NCI-H146 (cell line): Measurements from ENCODE around the gene LIPA.
A peak's percentile ranks its signal among the peaks of the same experiment; 100 is the strongest.
"Not testable (repeated sequence)": the region's sequence is repeated elsewhere in the genome, so short reads cannot be mapped to it uniquely, and the experiment has no call there.

Experiments used
- DNase-seq: peaks from one replicate; lab custom pipeline; 2025; lab: John Stamatoyannopoulos, UW

LIPA gene

DNA sequence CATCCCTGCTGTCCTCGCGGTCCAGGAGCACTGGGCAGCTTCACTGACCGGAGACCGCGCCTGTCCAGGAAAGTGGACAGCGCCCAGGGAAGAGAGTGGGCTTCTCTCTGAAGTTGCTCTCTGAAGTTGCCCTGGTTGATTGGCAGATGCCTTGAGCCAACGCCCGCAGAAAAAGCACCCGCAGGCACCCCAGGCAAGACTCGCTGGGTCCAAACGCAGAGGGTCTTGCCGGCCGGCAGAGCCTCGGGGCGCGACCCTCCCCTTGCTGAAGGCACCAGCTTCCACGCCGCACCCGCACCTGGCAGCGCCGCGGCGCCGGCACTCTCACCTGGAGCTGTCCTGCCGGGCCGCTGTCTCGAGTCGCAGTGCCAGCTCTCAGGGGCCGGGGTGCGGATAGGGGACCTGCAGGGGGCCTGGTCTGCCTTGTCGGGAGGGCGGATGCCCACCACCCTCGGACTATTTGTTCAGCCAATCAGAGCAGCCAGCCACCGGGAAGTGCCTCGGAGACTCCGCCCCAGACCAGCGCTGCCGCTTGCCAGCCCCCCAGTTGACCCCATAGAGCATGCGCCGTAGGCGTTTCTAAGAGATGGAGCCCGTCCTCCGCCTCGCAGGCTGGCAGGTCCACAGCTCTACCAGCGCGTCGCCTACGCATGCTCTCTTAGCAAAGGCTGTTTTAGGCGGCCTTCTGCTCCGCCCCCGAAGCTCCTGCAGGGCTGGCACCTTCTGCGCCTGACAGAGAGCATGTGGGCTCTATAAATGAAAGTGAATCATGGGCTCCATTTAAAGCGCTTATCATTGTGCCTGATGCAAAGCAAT lies at the start of gene LIPA:
Gene LIPA (minus strand): TSS at position 367 of the 816 bp plus-strand sequence. CDS start 4,127 bp downstream, outside the sequence.
- DNase-seq = peak; percentile 97

DNA sequence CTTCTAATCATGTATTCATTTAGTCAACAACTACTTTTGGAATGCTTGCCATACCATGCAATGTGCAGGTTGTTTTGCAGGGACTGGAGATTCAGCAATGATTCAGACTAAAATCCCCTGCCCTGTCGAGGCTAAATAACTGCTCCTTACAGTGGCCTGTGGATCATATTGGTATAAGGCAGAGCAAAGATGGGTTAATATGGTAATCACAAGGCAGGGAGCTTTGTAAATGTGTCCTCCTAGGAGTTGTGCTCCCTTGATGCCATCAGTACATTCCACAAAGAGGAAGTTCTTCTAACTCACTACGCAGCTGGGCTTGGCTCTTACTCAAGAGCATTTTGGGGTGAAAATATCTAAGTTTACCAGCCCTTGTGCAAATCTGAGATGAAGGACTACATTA lies 49.7 kb upstream of the LIPA start:
- DNase-seq = no peak

DNA sequence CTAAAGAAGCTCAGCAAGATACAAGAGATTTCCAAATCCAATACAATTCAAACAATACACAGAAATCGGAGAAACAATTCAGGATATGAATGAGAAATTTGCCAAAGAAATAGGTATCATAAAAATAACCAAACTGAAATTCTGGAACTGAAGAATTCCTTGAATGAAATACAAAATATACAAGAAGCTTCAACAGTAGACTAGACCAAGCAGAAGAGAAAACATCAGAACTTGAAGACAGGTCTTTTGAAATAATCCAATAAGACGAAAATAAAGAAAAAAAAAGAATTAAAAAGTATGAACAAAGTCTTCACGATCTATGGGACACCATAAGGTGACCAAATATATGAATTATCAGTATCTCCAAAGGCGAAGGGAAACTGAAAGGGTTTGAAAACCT lies 47.5 kb upstream of the LIPA start:
- DNase-seq = no peak

DNA sequence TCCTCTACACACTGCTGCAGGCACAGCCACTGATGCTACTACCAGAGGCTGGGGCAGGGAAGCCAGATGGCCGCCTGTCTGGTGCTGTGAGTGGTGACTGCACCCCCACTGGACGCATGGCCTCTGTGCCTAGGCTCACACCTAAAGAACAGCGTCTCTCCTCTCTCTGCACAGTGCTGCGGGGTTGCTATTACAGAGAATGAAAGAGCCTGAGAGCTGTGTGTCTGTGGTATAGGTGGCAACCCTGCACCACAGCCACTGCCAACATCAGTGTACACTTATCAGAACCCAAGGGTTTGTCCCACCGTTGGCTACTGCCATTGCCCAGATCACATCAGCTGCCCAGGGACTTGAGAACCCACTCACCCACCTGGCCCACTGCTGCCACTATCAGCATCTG lies 46.2 kb upstream of the LIPA start:
- no peak for DNase-seq

DNA sequence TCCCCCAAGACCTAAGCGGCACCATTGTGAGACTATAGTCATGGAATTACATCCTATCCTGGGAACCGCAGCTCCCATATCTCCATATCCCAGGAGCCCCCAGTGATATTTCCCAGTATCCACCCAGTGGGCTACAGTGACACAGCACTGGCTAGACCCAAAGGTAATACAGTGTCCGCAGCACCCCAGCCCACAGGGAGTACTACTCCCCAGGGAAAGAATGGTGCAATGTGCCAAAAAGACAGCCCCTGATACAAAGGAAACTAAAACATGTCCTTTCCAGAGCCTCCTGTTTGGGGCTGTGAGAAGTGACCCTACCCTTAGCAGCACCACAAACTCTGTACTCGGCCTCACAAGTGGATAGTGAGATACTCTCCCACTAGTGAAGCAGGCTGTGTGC lies 45.8 kb upstream of the LIPA start:
- DNase-seq = no peak

DNA sequence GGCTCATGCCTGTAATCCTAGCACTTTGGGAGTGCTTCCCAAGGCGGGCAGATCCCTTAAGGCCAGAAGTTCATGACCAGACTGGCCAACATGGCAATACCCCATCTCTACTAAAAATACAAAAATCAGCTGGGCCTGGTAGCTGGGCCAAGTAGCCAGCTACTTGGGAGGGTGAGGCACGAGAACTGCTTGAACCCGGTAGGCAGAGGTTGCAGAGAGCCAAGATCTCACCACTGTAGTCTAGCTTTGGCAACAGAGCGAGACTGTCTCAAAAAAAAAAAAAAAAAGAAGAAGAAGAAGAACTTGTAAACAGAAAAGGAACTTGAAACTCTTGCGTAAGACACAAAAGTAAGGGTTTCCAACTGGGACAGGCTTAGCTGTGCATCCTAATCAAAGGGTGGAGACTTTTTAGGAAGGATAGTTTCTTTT lies 44.7 kb upstream of the LIPA start:
- DNase-seq = no peak

DNA sequence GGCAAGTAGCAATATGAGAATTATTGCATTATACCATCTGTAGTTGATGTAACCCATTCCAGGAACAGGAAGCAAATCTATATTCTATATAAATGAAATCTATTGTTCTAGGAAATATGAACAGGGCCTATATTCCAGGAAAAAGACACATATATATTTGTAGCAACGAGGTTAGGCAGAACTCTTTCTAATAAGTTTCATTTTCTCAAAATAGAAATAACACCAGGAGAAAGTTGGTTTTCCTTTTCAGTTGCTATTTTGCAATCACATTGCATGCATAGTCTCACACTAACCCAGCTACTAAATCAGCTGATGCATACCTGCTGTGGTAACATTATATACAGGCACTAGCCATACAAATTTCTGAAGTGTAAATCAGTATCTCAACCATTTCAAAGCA lies 44.0 kb upstream of the LIPA start:
- DNase-seq = no peak

DNA sequence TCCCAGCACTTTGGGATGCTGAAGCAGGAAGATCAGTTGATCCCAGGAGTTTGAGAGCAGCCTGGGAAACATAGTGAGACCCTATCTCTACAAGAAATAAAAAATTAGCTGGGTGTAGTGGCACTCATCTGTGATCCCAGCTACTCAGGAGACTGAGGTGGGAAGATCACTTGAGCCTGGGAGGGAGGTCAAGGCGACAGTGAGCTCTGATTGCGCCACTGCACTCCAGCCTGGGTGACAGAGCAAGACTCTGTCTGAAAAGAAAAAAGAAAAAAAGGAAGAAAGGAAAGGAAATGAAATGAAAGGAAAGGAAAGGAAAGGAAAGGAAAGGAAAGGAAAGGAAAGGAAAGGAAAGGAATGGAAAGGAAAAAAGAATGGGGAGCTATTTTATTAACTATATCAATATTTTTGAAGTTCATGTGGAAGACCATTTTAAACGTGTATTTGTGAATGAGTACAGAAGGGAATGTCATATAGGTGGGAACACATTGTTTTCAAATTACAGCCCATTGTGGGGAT lies 43.2 kb upstream of the LIPA start:
- DNase-seq = no peak

DNA sequence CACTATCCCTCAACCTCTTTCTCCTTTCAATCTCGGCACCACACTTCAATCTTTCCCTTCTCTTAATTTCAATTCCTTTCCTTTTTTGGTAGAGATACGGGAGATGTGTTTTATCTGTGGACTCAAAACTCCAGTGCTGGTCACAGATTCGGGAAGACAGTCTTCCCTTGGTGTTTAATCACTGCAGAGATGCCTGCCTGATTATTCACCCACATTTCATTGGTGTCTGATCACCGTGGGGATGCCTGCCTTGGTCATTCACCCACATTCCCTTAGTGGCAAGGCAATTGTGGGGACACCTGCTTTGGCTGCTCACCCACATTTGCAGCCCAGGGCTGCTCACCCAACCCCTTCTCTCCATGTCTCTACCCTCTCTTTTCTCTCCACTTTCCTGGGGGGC lies 33.7 kb upstream of the LIPA start:
- DNase-seq = not testable (repeated sequence)

DNA sequence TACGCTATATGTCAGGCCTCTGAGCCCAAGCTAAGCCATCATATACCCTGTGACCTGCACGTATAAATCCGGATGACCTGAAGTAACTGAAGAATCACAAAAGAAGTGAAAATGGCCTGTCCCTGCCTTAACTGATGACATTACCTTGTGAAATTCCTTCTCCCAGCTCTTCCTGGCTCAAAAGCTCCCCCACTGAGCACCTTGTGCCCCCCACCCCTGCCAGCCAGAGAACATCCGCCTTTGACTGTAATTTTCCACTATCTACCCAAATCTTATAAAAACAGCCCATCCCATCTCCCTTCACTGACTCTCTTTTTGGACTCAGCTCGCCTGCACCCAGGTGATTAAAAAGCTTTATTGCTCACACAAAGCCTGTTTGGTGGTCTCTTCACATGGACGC lies 33.1 kb upstream of the LIPA start:
- DNase-seq = not testable (repeated sequence)

DNA sequence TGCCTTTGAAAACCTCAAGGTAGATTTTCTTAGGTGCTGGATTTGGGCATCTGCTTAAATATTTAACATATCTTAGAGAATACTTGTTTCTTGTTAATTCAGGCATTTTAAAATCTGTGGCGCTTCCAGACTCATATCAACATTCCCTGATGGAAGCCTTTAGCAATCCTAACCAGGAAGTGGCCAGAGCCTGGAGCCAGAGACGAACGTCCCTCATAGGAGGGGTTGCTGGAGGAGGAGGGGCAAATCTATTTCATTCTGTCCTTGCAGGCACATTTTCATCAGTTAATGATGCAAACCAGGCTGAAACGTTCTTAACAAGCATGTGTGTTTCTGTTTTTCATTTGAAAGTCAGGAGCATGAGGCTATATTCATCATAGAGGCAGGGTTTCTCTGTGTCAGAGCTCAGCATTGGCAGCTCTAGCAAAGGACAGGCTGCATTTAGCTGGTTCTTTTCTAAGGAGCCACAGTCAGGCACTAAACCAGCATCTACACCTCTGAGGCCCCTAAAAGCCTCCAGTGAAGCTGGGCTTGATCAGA lies 32.4 kb upstream of the LIPA start:
- peak; percentile 77 for DNase-seq

DNA sequence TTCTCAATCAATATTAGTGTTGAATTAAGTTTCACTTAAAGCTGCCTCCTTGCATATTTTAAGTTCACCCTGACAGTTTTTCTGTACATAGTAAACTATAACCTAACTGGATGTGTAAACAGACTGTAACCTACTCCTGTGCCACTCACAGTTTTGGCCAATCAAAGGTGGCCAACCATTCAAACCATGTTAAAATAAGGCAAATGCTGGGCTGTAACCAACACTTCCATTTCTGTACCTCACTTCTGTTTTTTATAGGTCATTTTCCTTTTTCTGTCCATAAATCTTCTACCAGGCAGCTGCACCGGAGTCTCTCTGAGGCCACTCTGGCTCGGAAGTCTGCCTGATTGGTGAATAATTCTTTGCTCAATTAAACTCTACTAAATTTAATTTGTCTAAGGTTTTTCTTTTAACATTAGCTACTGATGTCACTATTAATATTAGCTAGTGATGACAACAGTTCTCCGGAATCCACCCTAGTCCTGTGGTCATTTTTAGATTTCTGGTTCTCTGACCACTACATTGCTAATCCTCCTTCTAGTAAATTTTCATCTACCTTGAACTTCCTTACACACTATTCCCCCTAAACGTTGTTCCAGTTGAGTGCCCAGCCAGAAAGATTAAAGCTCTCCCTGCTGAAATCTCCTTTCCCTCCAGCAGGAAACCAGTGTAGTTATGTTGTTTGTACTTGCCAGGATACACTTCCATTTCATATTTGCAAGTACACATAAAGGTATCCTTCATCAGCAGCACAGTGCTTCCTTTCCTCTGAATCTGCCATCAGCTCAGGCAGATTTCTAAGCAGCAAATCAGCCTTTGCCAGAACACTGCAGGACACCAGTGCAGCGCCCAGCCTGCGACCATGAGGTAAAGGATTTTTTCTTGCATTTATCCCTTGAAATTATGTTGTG lies 31.7 kb upstream of the LIPA start:
- DNase-seq = peak; percentile 66

DNA sequence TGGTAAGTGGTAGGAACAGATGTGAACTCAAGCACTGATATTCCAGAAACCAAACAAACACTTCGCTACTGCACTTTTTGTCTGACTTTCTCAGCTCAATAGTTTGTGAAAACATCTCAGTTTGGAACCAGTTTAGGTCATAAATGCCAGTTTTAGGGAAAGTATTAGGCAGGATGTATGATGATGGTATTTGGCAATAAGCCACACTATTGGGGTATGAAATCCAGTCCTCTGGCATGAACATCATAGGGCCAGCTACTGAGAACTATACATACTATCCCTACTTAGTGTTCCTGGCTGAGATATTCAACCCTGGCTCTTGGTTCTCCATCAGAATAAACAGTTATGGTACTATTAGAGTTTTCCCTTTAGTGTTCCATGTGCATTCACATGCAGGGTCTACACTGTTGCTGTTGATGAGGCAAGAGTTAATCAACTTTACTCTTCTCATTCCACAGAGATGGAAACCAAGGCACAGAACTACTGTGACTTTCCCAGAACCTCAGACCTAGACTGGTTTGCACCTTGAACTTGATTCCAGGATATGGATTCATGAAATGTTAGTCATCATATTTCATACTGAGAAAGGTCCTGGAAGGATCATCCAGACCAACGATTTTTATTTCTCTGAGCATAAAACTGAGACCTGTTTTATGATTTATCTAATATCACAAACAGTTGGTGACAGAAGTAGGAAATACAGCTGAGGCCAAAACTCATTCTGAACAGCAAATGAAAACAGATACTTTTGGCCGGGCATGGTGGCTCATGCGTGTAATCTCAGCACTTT lies 30.2 kb upstream of the LIPA start:
- DNase-seq = no peak

DNA sequence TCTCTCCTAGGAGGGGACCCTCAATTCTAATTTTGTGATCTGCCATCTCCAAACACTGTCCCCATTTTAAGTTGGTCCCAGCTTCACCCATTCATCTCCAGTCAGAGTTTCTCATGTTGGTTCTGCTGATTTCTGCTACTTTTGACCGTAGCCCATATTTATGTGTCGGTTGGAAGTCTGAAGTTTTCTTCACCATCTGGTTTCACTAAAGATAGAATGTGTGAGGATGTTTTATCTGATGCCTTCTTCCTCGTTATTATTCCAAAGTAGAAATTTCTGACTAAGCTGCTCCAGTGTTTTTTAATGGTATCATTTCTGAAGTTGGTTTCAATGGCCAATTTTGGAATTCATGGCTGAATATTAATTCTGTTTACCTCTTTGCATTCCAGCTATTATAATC lies 28.9 kb upstream of the LIPA start:
- no peak for DNase-seq

DNA sequence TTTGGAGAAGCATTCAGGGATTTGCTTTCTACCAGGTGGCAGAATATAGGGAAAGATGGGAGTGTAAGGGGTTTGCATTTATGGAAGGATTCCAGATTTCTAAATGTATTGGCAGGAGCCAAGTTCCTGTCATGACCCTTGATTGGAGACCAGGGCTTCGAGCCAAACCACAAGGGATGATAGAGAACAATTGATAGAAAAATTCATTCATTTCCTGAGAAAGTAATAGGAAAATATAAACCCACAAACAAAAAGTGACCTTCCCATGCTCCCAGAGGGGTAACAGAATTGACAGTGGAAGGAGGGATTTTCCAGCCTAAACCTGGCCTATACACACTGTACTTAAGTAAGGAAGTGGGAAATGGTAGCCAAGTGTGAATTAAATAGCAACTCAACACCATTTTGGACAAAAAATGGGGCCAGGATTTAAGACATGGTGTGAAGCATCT lies 27.9 kb upstream of the LIPA start:
- DNase-seq = no peak

DNA sequence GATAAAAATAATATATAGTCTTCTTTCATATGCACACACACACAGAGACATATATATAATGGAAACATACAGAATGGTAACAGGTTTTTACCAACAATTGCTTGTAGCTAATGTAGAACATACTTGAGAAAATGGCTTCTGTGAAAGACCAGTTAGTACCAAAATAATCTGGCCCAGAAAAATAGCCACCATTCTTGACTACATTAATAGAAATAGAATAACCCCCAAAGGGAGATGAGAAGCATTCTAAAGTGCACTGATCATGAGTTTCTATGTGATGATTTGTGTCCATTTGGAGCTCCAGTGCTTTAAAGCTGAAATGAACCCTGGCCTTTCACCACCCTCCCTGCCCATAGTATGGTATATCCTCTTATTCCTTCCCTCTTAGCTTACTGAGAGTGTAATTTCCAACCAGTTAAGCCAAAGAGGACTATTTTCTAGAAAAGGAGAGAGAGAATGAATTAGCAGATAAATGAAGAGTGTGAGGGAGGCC lies 27.4 kb upstream of the LIPA start:
- no peak for DNase-seq

DNA sequence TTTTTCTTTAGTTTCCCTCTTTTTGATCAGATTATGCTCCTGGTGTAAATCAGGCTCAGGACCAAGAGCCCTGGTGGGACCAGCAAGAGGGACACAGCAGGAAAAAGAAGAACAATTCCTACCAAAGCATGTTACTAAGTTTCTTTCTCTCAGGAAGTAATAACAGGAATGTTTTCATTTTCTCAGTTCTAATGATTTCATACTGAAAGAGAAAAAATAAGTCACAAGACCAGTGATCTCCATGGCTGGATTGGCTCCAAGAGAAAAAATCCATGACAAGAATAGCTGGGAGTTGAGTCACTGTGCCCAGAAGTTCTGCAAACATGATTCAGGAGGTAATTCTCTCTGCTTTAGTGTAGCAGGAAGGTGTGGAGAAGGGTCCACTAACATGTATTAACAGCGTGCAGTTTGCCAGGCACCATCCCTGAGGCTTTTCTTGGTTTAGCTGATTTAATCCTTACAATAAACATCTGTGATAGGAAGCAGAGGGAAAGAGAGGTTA lies 26.5 kb upstream of the LIPA start:
- DNase-seq = no peak

DNA sequence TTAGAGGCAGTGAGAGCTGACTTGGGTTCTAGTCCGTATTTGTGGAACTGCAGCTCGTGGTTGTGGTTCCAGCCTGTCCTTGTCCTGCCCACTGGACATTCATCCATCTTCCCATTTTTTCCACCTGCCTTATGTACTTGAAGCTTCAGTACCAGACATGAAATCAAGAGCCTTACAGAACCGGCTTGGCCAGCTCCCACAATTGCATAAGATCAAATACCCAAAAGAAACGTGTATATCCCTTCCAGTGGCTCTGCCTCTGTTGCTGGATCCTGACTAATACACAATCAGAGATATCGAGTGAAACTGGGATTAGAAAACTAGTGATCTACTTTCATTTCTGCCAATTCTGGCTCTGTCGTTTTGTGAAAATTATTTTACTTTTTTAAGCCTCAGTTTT lies 23.8 kb upstream of the LIPA start:
- DNase-seq = no peak

DNA sequence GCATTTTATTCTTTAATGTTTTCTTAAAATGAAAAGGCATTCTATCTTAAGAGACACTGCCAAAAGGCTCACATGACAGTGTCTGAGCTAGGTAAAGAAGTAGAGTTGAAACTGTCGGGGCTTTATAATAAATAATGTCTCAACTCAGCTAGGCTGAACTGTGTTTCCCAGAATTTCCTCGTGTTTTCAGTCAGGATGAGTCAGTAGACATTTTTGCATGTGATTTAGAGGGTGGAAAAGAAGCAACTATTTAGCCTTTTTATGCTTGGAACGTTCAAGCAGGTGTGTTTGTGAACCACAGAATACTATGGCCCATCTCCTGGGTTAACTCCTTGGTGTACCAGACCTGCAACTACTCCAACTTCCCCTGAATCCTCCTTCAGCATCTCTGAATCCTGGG lies 23.4 kb upstream of the LIPA start:
- no peak for DNase-seq

DNA sequence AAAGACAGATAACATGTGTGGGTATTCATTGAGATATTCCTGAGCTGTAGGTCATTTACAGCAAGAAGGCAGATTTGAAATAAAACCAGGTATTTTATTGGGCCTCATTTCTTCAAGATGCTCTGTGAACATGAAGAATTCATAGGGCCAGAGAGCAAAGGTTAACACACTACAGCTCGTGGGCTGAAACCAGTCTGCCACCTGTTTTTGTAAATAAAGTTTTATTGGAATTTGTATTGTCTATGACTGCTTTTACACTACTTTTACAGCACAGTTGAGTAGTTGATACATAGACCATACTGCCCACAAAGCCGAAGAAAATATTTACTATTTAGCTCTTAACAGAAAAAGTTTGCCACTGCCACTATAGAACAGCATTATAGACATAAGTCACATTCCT lies 22.1 kb upstream of the LIPA start:
- no peak for DNase-seq

DNA sequence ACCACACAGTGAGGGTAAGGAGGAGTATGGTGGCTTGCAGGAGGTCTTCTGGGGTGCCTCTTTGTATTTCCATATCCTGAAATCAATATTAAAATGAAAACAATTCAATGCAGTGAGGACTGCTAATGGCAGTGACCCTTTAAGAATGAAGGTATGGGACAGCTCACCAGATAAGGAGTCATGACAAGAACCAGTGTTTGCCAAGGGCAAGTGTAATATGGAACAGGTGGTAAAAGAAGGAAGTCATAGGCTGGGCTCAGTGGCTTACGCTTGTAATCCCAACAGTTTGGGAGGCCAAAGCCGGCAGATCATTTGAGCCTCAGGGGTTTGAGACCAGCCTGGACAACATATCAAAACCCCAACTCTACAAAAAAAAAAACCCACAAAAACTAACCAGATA lies 20.0 kb upstream of the LIPA start:
- no peak for DNase-seq

DNA sequence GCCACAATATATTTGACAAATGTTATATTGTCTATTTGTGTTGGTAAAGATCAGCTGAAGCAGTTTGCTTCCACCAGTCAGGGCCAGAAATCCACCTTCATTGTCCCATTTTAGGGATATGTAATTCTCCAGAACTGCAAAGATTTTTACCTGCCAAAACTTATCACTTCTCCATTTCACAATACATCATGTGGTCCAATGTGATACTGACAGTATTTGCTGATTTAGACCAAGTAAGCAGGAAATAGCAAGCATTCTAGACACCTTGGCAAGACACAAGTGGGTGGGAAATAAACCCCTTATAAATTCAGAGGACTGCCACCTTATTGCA lies 18.5 kb upstream of the LIPA start:
- DNase-seq = no peak
